Liver (tissue), 9 donors: ENCODE data around the gene FCN1. TPM values are rescaled to one million over a fixed set of nuclear protein-coding genes. Genes with fewer than 3 reads are reported as not detected.
A peak's percentile ranks its signal among the peaks of the same experiment; 100 is the strongest.

Experiments used
- DNase-seq: peaks from one replicate; pipeline ENCODE4 v3.0.0-alpha.2; 2017; ENCODE audit warnings: low spot score
- H3K27ac ChIP-seq, 2 donors: one replicate each; pipeline ENCODE4 v1.7.0; 2013; ENCODE audit warnings: inconsistent platforms in 2 of 2, low read length in 2 of 2, control low read depth in 1 of 2, low read depth in 1 of 2, mild to moderate bottlenecking in 1 of 2
- H3K27me3 ChIP-seq, 4 donors: one replicate each; pipeline versions ENCODE4 v1.6.1 to v1.7.0; 2013; ENCODE audit warnings: low read length in 3 of 4, inconsistent platforms in 1 of 4, mild to moderate bottlenecking in 1 of 4, moderate library complexity in 1 of 4; ENCODE audit not compliant: control insufficient read depth in 4 of 4, insufficient read depth in 4 of 4
- H3K36me3 ChIP-seq, 4 donors: one replicate each; pipeline versions ENCODE4 v1.6.1 to v1.7.0; 2013; ENCODE audit warnings: low read length in 3 of 4, mild to moderate bottlenecking in 3 of 4, low read depth in 1 of 4, moderate library complexity in 1 of 4; ENCODE audit not compliant: control insufficient read depth in 4 of 4, insufficient read depth in 3 of 4
- H3K4me1 ChIP-seq, 4 donors: one replicate each; pipeline versions ENCODE4 v1.6.1 to v1.7.0; 2013; ENCODE audit warnings: low read length in 3 of 4, mild to moderate bottlenecking in 3 of 4, moderate library complexity in 1 of 4; ENCODE audit not compliant: control insufficient read depth in 4 of 4, insufficient read depth in 4 of 4
- H3K4me3 ChIP-seq, 3 donors: one replicate each; pipeline versions ENCODE4 v1.6.1 to v1.7.0; 2013; ENCODE audit warnings: low read length in 3 of 3, control low read depth in 1 of 3, low read depth in 1 of 3, mild to moderate bottlenecking in 1 of 3
- H3K9ac ChIP-seq, 2 donors: one replicate each; pipeline ENCODE4 v1.7.0; 2013; ENCODE audit warnings: low read length in 2 of 2, mild to moderate bottlenecking in 2 of 2, moderate library complexity in 2 of 2, control low read depth in 1 of 2, low read depth in 1 of 2
- H3K9me3 ChIP-seq, 4 donors: one replicate each; pipeline versions ENCODE4 v1.6.1 to v1.7.0; 2013; ENCODE audit warnings: low read length in 3 of 4; ENCODE audit not compliant: control insufficient read depth in 4 of 4
- CTCF ChIP-seq: fragments of 150-350 bp; IDR thresholded peaks from 2 replicates; pipeline ENCODE4 v1.5.1; 2017; ENCODE audit warnings: improper control_type of control experiment, low read depth, low read length; ENCODE audit not compliant: missing input control
- FOXA1 ChIP-seq: IDR thresholded peaks from 2 replicates; pipeline ENCODE4 v1.6.1; 2016; ENCODE audit warnings: antibody characterized with exemption
- GABPA ChIP-seq, 2 donors: IDR thresholded peaks in 1 of 2; conservative IDR thresholded peaks in 1 of 2; 2 replicates each; pipeline ENCODE4 v1.6.1; 2016; ENCODE audit warnings: antibody characterized with exemption in 2 of 2, mild to moderate bottlenecking in 1 of 2, moderate library complexity in 1 of 2
- HNF4A ChIP-seq, 2 donors: conservative IDR thresholded peaks; 2 replicates each; pipeline ENCODE4 v1.6.1; 2016; ENCODE audit warnings: antibody characterized with exemption in 2 of 2, mild to moderate bottlenecking in 2 of 2
- JUND ChIP-seq, 2 donors: IDR thresholded peaks; 2 replicates each; pipeline ENCODE4 v1.6.1; 2016; ENCODE audit warnings: antibody characterized with exemption in 2 of 2
- MAX ChIP-seq: IDR thresholded peaks from 2 replicates; pipeline ENCODE4 v1.6.1; 2016; ENCODE audit warnings: antibody characterized with exemption
- NR2F2 ChIP-seq: IDR thresholded peaks from 2 replicates; pipeline ENCODE4 v1.6.1; 2016; ENCODE audit warnings: antibody characterized with exemption
- REST ChIP-seq: IDR thresholded peaks from 2 replicates; pipeline ENCODE4 v1.6.1; 2016; ENCODE audit warnings: antibody characterized with exemption, mild to moderate bottlenecking
- RXRA ChIP-seq, 2 donors: IDR thresholded peaks; 2 replicates each; pipeline ENCODE4 v1.6.1; 2017 to 2018; ENCODE audit warnings: antibody characterized with exemption in 2 of 2, mild to moderate bottlenecking in 1 of 2
- WGBS: extraction: QIAGEN DNeasy Blood & Tissue Kit; methylation state at CpG from one replicate; pipeline ENCODE4 v1.1.7; 2013; 5-methylcytosine and 5-hydroxymethylcytosine counted together
- polyA plus RNA-seq, 2 donors: library from polyadenylated mRNA; stranded (reverse) in 1 of 2; unstranded in 1 of 2; fragments of 200-250 nt in 1 of 2; fragments of >200 nt in 1 of 2; fragmentation: Nextera tagmentation in 1 of 2; extraction: Ambion mirVana in 1 of 2; gene quantifications; one replicate each; pipeline versions ENCODE4 v1.2.1 to v1.2.3, GENCODE V29; 2013 to 2015
- total RNA-seq, 2 donors: library from RNA; depleted of rRNA; stranded (reverse); fragments of >200 nt; gene quantifications; one replicate each; pipeline ENCODE4 v1.2.3, GENCODE V29; 2014
- donor health status: healthy.
- donor health status: healthy.
- donor health status: healthy.
- donor health status: healthy.
- donor health status: healthy.

Gene FCN1
- total and polyA plus RNA-seq, 4 donors: 0.97 to 15.0 (median 5.4) TPM

- TF ChIP-seq REST: no peak
- TF ChIP-seq JUND (IDR thresholded peaks at IDR 0.05): no peak
These were observed 25.5 kb downstream of the FCN1 start (continued) for GRCh38 chr9:134892221-134892620.

- Histone ChIP-seq H3K4me1 (no peaks in the 10 kb centered on the region), H3K4me3 (no peak overlapping the region), H3K36me3 (no peaks in the 10 kb centered on the region), H3K27me3 (no peaks in the 10 kb centered on the region), H3K27ac (no peak overlapping the region), H3K9ac (no peak overlapping the region), H3K9me3 (peaks cover 0 to 4% (median 0%) of the 10 kb centered on the region in 4 donors)
- DNase-seq: peak; percentile 32
- TF ChIP-seq NR2F2 (peak; percentile 19), HNF4A (conservative IDR thresholded peaks at IDR 0.05) (no peak), RXRA (IDR thresholded peaks at IDR 0.05) (peak; percentile 26 to 28)
- 67% methylated on average over 5 of the region's 5 CpGs for WGBS
These were observed 26.0 kb downstream of the FCN1 start for GRCh38 chr9:134891713-134892112.

GRCh38 chr9:134891053-134891452 lies 26.7 kb downstream of the FCN1 start:
- Histone ChIP-seq H3K27ac (no peak overlapping the region), H3K9me3 (peaks cover 0 to 4% (median 0%) of the 10 kb centered on the region in 4 donors)

More at GRCh38 chr9:134891053-134891452, 26.7 kb downstream of the FCN1 start:
- Histone ChIP-seq H3K9ac (no peak overlapping the region), H3K27me3 (no peaks in the 10 kb centered on the region), H3K36me3 (no peaks in the 10 kb centered on the region), H3K4me1 (no peaks in the 10 kb centered on the region), H3K4me3 (no peak overlapping the region)
- 77% methylated on average over 8 of the region's 8 CpGs for WGBS
- TF ChIP-seq CTCF (no peak), RXRA (IDR thresholded peaks at IDR 0.05) (no peak), FOXA1 (no peak), GABPA (IDR thresholded peaks at IDR 0.05 in 1 of 2, conservative IDR thresholded peaks at IDR 0.05 in 1 of 2) (no peak), MAX (no peak), JUND (IDR thresholded peaks at IDR 0.05) (no peak), REST (no peak)
- no peak for DNase-seq
